Measurements from ENCODE around the gene CCDC28A.

CCDC28A gene

DNA sequence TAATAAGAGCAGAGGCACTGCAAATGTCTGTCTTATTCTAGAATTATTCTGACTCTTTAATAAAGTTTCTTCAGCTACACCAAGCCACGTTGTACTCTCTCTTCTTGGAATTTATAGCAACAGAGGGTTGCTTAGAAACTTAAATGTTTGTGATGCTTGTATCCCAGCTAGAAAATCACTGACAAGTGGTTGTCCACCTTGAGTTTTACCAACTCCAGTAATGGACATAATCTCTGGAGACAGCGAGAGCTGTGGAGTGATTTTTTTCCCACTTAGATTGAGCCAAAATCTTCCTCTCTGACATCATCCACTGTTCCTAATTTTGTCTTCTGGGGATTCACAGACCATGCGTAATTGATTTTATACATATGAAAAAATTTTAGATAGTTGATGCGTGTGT, 30.3 kb downstream of the CCDC28A start:
- H3K36me3 Mint-ChIP-seq (ENCODE audit: insufficient read depth), result no peaks in the 10 kb centered on the region
- H3K27me3 Mint-ChIP-seq, result peaks cover 17 to 25% of the 10 kb centered on the region in 2 donors
- H3K9me3 Mint-ChIP-seq, result no peaks in the 10 kb centered on the region
- no peaks in the 10 kb centered on the region for H3K4me1 Mint-ChIP-seq (ENCODE audit: low read depth in 2 of 2)
- no peak for ATAC-seq (replicated peaks)
- DNase-seq, result no peak
- no peak overlapping the region for H3K27ac Mint-ChIP-seq
- H3K4me3 Mint-ChIP-seq, result no peak overlapping the region

DNA sequence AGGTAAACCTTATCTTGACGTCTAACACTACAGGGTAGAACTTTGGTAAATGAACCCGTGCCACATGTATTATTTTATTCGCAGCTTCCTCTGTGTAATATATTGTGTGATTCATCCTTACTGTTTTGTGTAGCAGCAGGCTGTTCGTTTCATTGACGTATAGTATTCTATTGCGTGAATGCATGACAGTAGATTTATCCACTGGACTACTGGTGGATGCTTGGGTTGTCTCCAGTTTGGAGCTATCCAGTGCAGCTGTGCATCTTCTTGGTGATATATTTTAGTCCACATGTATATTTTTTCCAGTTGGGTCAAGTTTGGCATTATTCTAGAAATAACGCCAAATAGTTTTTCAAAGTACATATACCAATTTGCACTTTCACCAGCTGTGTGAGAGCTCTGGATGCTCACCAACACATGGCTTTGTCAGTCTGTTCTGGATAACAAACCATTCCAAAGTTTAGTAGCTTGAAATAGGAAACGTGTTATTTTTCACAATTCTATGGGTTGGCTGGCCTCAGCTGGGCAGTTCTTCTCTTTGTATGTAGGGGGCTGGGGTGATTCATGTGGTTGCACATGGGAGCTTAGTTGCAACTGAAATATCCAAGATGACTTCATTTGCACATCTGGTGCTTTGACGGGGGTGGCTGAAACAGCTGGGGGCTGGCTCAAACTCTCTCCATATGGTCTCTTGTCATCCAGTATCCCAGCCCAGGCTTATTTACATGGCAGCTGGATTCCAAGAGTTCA, 31.6 kb downstream of the CCDC28A start:
- ATAC-seq (replicated peaks), result no peak
- Mint-ChIP-seq H3K4me1 (ENCODE audit: low read depth in 2 of 2) (no peaks in the 10 kb centered on the region), H3K36me3 (ENCODE audit: insufficient read depth) (no peaks in the 10 kb centered on the region), H3K4me3 (no peak overlapping the region), H3K9me3 (no peaks in the 10 kb centered on the region), H3K27me3 (peaks cover 17 to 25% of the 10 kb centered on the region in 2 donors), H3K27ac (no peak overlapping the region)
- DNase-seq, result no peak

GRCh38 chr6:138806889-138807288, 33.3 kb downstream of the CCDC28A start:
- H3K36me3 Mint-ChIP-seq (ENCODE audit: insufficient read depth), result no peaks in the 10 kb centered on the region
- H3K4me1 Mint-ChIP-seq (ENCODE audit: low read depth in 2 of 2), result no peaks in the 10 kb centered on the region
- H3K9me3 Mint-ChIP-seq, result no peaks in the 10 kb centered on the region
- no peak overlapping the region for H3K4me3 Mint-ChIP-seq
- DNase-seq (no peak), ATAC-seq (replicated peaks) (no peak)
- H3K27me3 Mint-ChIP-seq, result peaks cover 17 to 25% of the 10 kb centered on the region in 2 donors
- no peak overlapping the region for H3K27ac Mint-ChIP-seq

- Mint-ChIP-seq H3K27ac (no peak overlapping the region), H3K36me3 (ENCODE audit: insufficient read depth) (no peaks in the 10 kb centered on the region), H3K27me3 (peaks cover 17 to 23% of the 10 kb centered on the region in 2 donors), H3K4me1 (ENCODE audit: low read depth in 2 of 2) (no peaks in the 10 kb centered on the region), H3K9me3 (no peaks in the 10 kb centered on the region), H3K4me3 (no peak overlapping the region)
- DNase-seq, result no peak
- ATAC-seq (replicated peaks), result no peak
Measured at GRCh38 chr6:138809677-138810076, 36.1 kb downstream of the CCDC28A start.

- ATAC-seq (replicated peaks) (no peak), DNase-seq (no peak)
- no peaks in the 10 kb centered on the region for H3K9me3 Mint-ChIP-seq
- H3K36me3 Mint-ChIP-seq (ENCODE audit: insufficient read depth), result no peaks in the 10 kb centered on the region
- peaks cover 10 to 13% of the 10 kb centered on the region in 2 donors for H3K27me3 Mint-ChIP-seq
- no peaks in the 10 kb centered on the region for H3K4me1 Mint-ChIP-seq (ENCODE audit: low read depth in 2 of 2)
- no peak overlapping the region for H3K27ac Mint-ChIP-seq
- H3K4me3 Mint-ChIP-seq, result no peak overlapping the region
Measured at GRCh38 chr6:138811866-138812265, 38.3 kb downstream of the CCDC28A start.

GRCh38 chr6:138814179-138814834, 40.7 kb downstream of the CCDC28A start:
- no peaks in the 10 kb centered on the region for H3K36me3 Mint-ChIP-seq (ENCODE audit: insufficient read depth)
- no peak overlapping the region for H3K27ac Mint-ChIP-seq
- no peak for DNase-seq
- H3K9me3 Mint-ChIP-seq, result no peaks in the 10 kb centered on the region
- peaks cover 0 to 5% of the 10 kb centered on the region in 2 donors for H3K27me3 Mint-ChIP-seq
- ATAC-seq (replicated peaks), result no peak
- H3K4me3 Mint-ChIP-seq, result no peak overlapping the region
- H3K4me1 Mint-ChIP-seq (ENCODE audit: low read depth in 2 of 2), result no peaks in the 10 kb centered on the region

- Mint-ChIP-seq H3K4me3 (no peak overlapping the region), H3K27ac (peak overlapping the region in 1 of 2 donors; percentile 17), H3K4me1 (ENCODE audit: low read depth in 2 of 2) (no peaks in the 10 kb centered on the region)
Measured at GRCh38 chr6:138815221-138815620, 41.7 kb downstream of the CCDC28A start.

GRCh38 chr6:138815797-138816528, 42.4 kb downstream of the CCDC28A start:
- H3K36me3 Mint-ChIP-seq (ENCODE audit: insufficient read depth), result no peaks in the 10 kb centered on the region
- H3K27ac Mint-ChIP-seq, result peak overlapping the region in 1 of 2 donors; percentile 27
- peaks cover 0 to 5% of the 10 kb centered on the region in 2 donors for H3K27me3 Mint-ChIP-seq
- no peaks in the 10 kb centered on the region for H3K4me1 Mint-ChIP-seq (ENCODE audit: low read depth in 2 of 2)
- H3K9me3 Mint-ChIP-seq, result no peaks in the 10 kb centered on the region
- peak; percentile 64 for ATAC-seq (replicated peaks)
- H3K4me3 Mint-ChIP-seq, result no peak overlapping the region
- peak in 2 of 3 experiments; percentile 3 to 11 for DNase-seq

More at GRCh38 chr6:138815221-138815620, 41.7 kb downstream of the CCDC28A start:
- no peaks in the 10 kb centered on the region for H3K9me3 Mint-ChIP-seq
- DNase-seq (no peak), ATAC-seq (replicated peaks) (no peak)
- no peaks in the 10 kb centered on the region for H3K36me3 Mint-ChIP-seq (ENCODE audit: insufficient read depth)
- H3K27me3 Mint-ChIP-seq, result peaks cover 0 to 5% of the 10 kb centered on the region in 2 donors

DNA sequence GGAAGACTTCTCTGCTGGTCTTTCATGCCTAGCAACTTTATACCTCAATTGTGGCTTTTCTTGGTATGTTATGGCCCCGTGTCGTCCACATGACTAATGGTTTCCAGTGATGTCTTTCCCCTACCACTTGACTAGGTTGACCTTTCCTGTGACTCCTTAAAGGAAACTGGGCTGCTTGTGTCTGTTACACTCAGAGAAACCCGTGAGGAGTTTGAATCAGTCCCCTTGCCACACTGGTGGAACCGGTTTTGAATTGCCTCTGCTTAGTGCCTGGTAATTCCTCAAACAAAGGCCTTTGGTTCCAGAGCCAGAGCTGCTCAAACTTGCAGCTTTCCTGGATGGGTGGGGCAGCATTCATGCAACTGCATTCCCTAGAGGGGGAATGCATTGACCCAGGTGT, 44.2 kb downstream of the CCDC28A start:
- no peak for ATAC-seq (replicated peaks)

GRCh38 chr6:138818496-138819194, 45.1 kb downstream of the CCDC28A start:
- peaks cover 0 to 5% of the 10 kb centered on the region in 2 donors for H3K27me3 Mint-ChIP-seq
- DNase-seq (no peak), ATAC-seq (replicated peaks) (no peak)
- no peaks in the 10 kb centered on the region for H3K9me3 Mint-ChIP-seq
- no peak overlapping the region for H3K4me3 Mint-ChIP-seq
- H3K4me1 Mint-ChIP-seq (ENCODE audit: low read depth in 2 of 2), result no peaks in the 10 kb centered on the region
- no peak overlapping the region for H3K27ac Mint-ChIP-seq
- no peaks in the 10 kb centered on the region for H3K36me3 Mint-ChIP-seq (ENCODE audit: insufficient read depth)

More for the DNA sequence above, 44.2 kb downstream of the CCDC28A start:
- Mint-ChIP-seq H3K27ac (peak overlapping the region in 1 of 2 donors; percentile 49), H3K4me3 (no peak overlapping the region), H3K27me3 (peaks cover 0 to 5% of the 10 kb centered on the region in 2 donors), H3K9me3 (no peaks in the 10 kb centered on the region), H3K36me3 (ENCODE audit: insufficient read depth) (no peaks in the 10 kb centered on the region), H3K4me1 (ENCODE audit: low read depth in 2 of 2) (no peaks in the 10 kb centered on the region)
- no peak for DNase-seq

- no peaks in the 10 kb centered on the region for H3K27me3 Mint-ChIP-seq
- H3K4me3 Mint-ChIP-seq, result no peak overlapping the region
- no peaks in the 10 kb centered on the region for H3K36me3 Mint-ChIP-seq (ENCODE audit: insufficient read depth)
- peaks cover 3 to 4% of the 10 kb centered on the region in 2 donors for H3K4me1 Mint-ChIP-seq (ENCODE audit: low read depth in 2 of 2)
- DNase-seq, result no peak
- H3K27ac Mint-ChIP-seq, result no peak overlapping the region
- ATAC-seq (replicated peaks), result no peak
- no peaks in the 10 kb centered on the region for H3K9me3 Mint-ChIP-seq
Measured at GRCh38 chr6:138821519-138821918, 48.0 kb downstream of the CCDC28A start.

- DNase-seq (no peak), ATAC-seq (replicated peaks) (peak; percentile 39)
- Mint-ChIP-seq H3K9me3 (no peaks in the 10 kb centered on the region), H3K27ac (no peak overlapping the region), H3K27me3 (no peaks in the 10 kb centered on the region), H3K36me3 (ENCODE audit: insufficient read depth) (no peaks in the 10 kb centered on the region), H3K4me1 (ENCODE audit: low read depth in 2 of 2) (peaks cover 3 to 4% of the 10 kb centered on the region in 2 donors), H3K4me3 (no peak overlapping the region)
Measured at GRCh38 chr6:138824482-138825144, 51.0 kb downstream of the CCDC28A start.

- ATAC-seq (replicated peaks) (no peak), DNase-seq (no peak)
- H3K9me3 Mint-ChIP-seq, result no peaks in the 10 kb centered on the region
- H3K4me1 Mint-ChIP-seq (ENCODE audit: low read depth in 2 of 2), result no peaks in the 10 kb centered on the region
- no peak overlapping the region for H3K4me3 Mint-ChIP-seq
- H3K27ac Mint-ChIP-seq, result no peak overlapping the region
- H3K27me3 Mint-ChIP-seq, result no peaks in the 10 kb centered on the region
- no peaks in the 10 kb centered on the region for H3K36me3 Mint-ChIP-seq (ENCODE audit: insufficient read depth)
Measured at GRCh38 chr6:138830248-138830647, 56.7 kb downstream of the CCDC28A start.
